ENCODE results near the gene EHBP1L1.

Gene EHBP1L1

DNA sequence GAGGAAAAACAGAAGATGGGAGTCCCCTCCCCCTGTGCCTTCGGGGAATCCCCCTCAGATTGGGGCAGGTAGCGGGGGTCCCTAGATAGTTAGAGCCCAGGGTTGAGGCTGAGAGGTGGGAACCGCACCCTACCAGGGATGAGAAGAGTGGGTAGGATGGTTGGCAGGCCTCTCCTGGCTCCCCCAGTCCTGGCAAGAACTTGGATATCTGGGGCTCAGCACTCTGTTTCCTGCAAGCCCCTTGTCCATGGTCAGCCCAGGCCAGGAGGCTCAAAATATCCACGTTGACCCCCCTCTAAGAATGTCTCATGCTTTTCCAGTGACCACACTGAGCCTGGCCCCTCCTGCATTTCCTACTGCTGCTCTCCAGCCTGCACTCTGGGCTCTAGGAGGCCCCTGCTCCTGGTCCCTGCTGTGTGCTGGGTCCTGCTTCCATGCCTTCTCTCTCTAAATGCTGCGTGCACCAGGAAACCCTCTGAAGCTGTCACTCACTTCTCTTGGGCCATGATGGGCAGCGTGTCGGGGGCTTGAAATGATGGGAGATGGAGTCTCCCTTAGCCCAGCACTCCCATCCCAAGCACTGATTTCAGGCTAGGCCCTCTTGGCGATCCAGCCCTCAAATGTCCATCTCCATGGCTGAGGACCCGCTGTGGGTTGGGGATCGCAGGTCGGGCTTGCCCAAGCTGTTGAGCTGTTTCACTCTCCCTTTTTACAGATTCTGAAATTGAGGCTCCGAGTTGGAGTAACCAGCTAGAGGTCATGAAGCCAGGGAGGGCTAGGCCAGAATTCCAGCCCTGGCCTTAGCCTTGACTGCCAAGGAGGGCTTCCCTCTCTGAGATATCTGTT, 36.1 kb downstream of the EHBP1L1 start:
- peaks cover 38% of the 10 kb centered on the region for H3K4me1 Mint-ChIP-seq
- peak overlapping the region; percentile 87 for H3K27ac Mint-ChIP-seq
- ATAC-seq (ENCODE audit: low read depth) (no peak), DNase-seq (ENCODE audit: low spot score in 2 of 2) (no peak)
- no peaks in the 10 kb centered on the region for H3K9me3 Mint-ChIP-seq
- H3K36me3 Mint-ChIP-seq = peaks cover 13% of the 10 kb centered on the region
- peak overlapping the region; percentile 95 for H3K4me3 Mint-ChIP-seq
- H3K27me3 Mint-ChIP-seq = no peaks in the 10 kb centered on the region

- peaks cover 11% of the 10 kb centered on the region for H3K36me3 Mint-ChIP-seq
- no peaks in the 10 kb centered on the region for H3K27me3 Mint-ChIP-seq
- DNase-seq (ENCODE audit: low spot score in 2 of 2) (no peak), ATAC-seq (ENCODE audit: low read depth) (no peak)
- H3K4me3 Mint-ChIP-seq = peak overlapping the region; percentile 95
- H3K27ac Mint-ChIP-seq = peak overlapping the region; percentile 87
- no peaks in the 10 kb centered on the region for H3K9me3 Mint-ChIP-seq
- peaks cover 41% of the 10 kb centered on the region for H3K4me1 Mint-ChIP-seq
Measured at GRCh38 chr11:65612691-65613090, 36.8 kb downstream of the EHBP1L1 start.

- Mint-ChIP-seq H3K27ac (peak overlapping the region; percentile 87), H3K27me3 (no peaks in the 10 kb centered on the region), H3K4me3 (peak overlapping the region; percentile 95), H3K4me1 (peaks cover 41% of the 10 kb centered on the region), H3K9me3 (no peaks in the 10 kb centered on the region), H3K36me3 (peaks cover 11% of the 10 kb centered on the region)
- DNase-seq (ENCODE audit: low spot score in 2 of 2) (no peak), ATAC-seq (ENCODE audit: low read depth) (no peak)
Measured at GRCh38 chr11:65613091-65613928, 37.5 kb downstream of the EHBP1L1 start.

- H3K4me1 Mint-ChIP-seq = peaks cover 33% of the 10 kb centered on the region
- no peaks in the 10 kb centered on the region for H3K9me3 Mint-ChIP-seq
- H3K27ac Mint-ChIP-seq = peak within 1 kb of the TSS; percentile 88
- DNase-seq (ENCODE audit: low spot score in 2 of 2) = peak; percentile 95 to 99
- H3K36me3 Mint-ChIP-seq = peaks cover 11% of the 10 kb centered on the region
- peak; percentile 82 for ATAC-seq (ENCODE audit: low read depth)
- H3K27me3 Mint-ChIP-seq = no peaks in the 10 kb centered on the region
- peak within 1 kb of the TSS; percentile 97 for H3K4me3 Mint-ChIP-seq
Measured at GRCh38 chr11:65615229-65615949, 39.5 kb downstream of the EHBP1L1 start, which contains the start of gene PCNX3. Gene PCNX3, plus strand, starts transcription at chr11:65615776. Its CDS starts 536 bp downstream, at chr11:65616312.

- ATAC-seq (ENCODE audit: low read depth) = no peak
- Mint-ChIP-seq H3K27me3 (no peaks in the 10 kb centered on the region), H3K36me3 (peaks cover 11% of the 10 kb centered on the region), H3K4me3 (peak overlapping the region; percentile 97), H3K4me1 (peaks cover 28% of the 10 kb centered on the region), H3K27ac (peak overlapping the region; percentile 88), H3K9me3 (no peaks in the 10 kb centered on the region)
- no peak for DNase-seq (ENCODE audit: low spot score in 2 of 2)
Measured at GRCh38 chr11:65615950-65616574, 40.2 kb downstream of the EHBP1L1 start.

- Mint-ChIP-seq H3K4me3 (peak overlapping the region; percentile 97), H3K4me1 (peaks cover 26% of the 10 kb centered on the region), H3K36me3 (peaks cover 11% of the 10 kb centered on the region), H3K27me3 (no peaks in the 10 kb centered on the region), H3K27ac (peak overlapping the region; percentile 88), H3K9me3 (no peaks in the 10 kb centered on the region)
- ATAC-seq (ENCODE audit: low read depth) (no peak), DNase-seq (ENCODE audit: low spot score in 2 of 2) (no peak)
Measured at GRCh38 chr11:65616575-65617001, 40.7 kb downstream of the EHBP1L1 start.

- H3K9me3 Mint-ChIP-seq = no peaks in the 10 kb centered on the region
- ATAC-seq (ENCODE audit: low read depth) = no peak
Measured at GRCh38 chr11:65617136-65617850, 41.4 kb downstream of the EHBP1L1 start.

DNA sequence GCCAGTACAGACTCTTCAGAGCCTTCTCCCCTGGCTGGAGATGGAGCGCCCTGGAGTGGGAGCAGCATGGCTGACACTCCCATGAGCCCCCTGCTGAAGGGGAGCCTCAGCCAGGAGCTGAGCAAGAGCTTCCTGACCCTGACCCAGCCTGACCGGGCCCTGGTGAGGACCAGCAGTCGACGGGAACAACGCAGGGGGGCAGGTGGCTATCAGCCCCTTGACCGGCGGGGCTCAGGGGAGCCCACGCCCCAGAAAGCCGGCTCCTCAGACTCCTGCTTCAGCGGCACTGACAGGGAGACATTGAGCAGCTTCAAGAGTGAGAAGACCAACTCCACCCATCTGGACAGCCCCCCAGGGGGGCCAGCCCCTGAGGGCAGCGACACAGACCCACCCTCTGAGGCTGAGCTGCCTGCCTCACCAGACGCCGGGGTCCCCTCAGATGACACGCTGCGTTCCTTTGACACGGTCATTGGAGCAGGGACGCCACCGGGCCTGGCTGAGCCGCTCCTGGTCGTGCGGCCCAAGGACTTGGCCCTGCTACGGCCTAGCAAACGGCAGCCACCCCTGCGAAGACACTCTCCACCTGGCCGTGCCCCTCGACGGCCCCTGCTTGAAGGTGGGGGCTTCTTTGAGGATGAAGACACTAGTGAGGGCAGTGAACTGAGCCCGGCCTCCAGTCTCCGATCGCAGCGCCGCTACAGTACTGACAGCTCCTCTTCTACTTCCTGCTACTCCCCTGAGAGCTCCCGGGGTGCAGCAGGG, 42.3 kb downstream of the EHBP1L1 start:
- Mint-ChIP-seq H3K4me3 (no peak overlapping the region), H3K4me1 (peaks cover 19% of the 10 kb centered on the region), H3K36me3 (peaks cover 12% of the 10 kb centered on the region), H3K27me3 (no peaks in the 10 kb centered on the region), H3K27ac (no peak overlapping the region), H3K9me3 (no peaks in the 10 kb centered on the region)
- DNase-seq (ENCODE audit: low spot score in 2 of 2) (no peak), ATAC-seq (ENCODE audit: low read depth) (no peak)

More at GRCh38 chr11:65617136-65617850, 41.4 kb downstream of the EHBP1L1 start:
- Mint-ChIP-seq H3K36me3 (peaks cover 11% of the 10 kb centered on the region), H3K4me3 (peak overlapping the region; percentile 97), H3K27me3 (no peaks in the 10 kb centered on the region), H3K27ac (no peak overlapping the region), H3K4me1 (peaks cover 25% of the 10 kb centered on the region)
- no peak for DNase-seq (ENCODE audit: low spot score in 2 of 2)

DNA sequence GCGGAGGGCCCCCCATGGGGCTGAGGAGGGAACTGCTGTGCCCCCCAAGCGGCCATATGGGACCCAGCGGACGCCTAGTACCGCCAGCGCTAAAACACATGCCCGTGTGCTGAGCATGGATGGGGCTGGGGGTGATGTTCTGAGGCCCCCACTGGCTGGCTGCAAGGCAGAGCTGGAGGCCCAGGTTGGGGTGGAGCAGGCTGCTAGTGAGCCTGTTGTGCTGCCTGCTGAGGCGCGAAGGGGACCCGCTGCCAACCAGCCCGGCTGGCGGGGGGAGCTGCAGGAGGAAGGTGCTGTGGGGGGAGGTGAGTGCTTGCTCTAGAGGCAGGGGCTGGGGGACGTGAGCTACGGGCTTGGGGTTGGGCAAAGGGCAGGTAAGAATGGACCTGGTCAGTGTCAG, 42.9 kb downstream of the EHBP1L1 start:
- Mint-ChIP-seq H3K36me3 (peaks cover 12% of the 10 kb centered on the region), H3K27me3 (no peaks in the 10 kb centered on the region), H3K27ac (no peak overlapping the region), H3K4me3 (no peak overlapping the region), H3K4me1 (peaks cover 14% of the 10 kb centered on the region), H3K9me3 (no peaks in the 10 kb centered on the region)
- DNase-seq (ENCODE audit: low spot score in 2 of 2) (no peak), ATAC-seq (ENCODE audit: low read depth) (no peak)

GRCh38 chr11:65619281-65619928, 43.6 kb downstream of the EHBP1L1 start:
- H3K36me3 Mint-ChIP-seq = peaks cover 15% of the 10 kb centered on the region
- H3K9me3 Mint-ChIP-seq = no peaks in the 10 kb centered on the region
- no peaks in the 10 kb centered on the region for H3K27me3 Mint-ChIP-seq
- H3K4me3 Mint-ChIP-seq = no peak overlapping the region
- H3K27ac Mint-ChIP-seq = no peak overlapping the region
- peaks cover 14% of the 10 kb centered on the region for H3K4me1 Mint-ChIP-seq
- ATAC-seq (ENCODE audit: low read depth) = no peak
- no peak for DNase-seq (ENCODE audit: low spot score in 2 of 2)

DNA sequence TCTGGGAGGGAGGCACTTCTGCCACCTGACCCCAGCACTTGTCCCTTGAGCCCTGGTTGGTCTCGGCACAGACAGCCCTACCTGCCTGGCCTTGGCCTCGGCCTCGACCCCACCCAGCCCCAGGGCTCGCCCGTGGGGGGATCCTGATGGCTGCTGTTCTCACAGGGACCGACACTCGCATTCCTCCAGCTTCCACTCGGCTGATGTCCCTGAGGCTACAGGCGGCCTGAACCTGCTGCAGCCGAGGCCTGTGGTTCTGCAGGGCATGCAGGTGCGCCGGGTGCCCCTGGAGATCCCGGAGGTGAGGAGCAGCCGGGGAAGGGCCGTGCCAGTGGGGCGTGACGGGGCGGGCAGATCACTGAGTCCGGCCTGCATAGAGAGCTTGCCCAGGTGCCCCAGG, 44.8 kb downstream of the EHBP1L1 start:
- no peak overlapping the region for H3K4me3 Mint-ChIP-seq
- peaks cover 15% of the 10 kb centered on the region for H3K36me3 Mint-ChIP-seq
- no peaks in the 10 kb centered on the region for H3K9me3 Mint-ChIP-seq
- H3K27me3 Mint-ChIP-seq = no peaks in the 10 kb centered on the region
- DNase-seq (ENCODE audit: low spot score in 2 of 2) (no peak), ATAC-seq (ENCODE audit: low read depth) (no peak)
- H3K27ac Mint-ChIP-seq = no peak overlapping the region
- H3K4me1 Mint-ChIP-seq = peaks cover 14% of the 10 kb centered on the region

DNA sequence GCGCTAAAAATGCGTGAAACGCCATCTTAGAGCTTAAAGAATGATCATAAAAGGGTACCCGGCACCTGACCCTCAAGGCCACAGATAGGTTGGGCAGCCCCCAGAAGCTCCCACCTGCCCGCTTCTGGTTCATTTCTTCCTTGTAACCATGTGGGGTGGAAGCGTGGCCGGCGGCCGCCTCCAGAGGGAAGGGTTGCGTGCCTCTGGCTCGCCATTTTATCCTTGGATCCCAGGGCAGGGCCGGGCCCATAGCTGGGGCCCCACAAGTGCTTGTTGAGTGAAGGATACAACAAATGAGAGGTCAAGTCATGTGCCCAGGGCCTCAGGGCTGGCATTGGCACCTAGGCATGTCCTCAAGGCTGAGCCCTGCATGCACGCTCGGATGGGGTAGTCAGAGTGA, 45.6 kb downstream of the EHBP1L1 start:
- ATAC-seq (ENCODE audit: low read depth) (no peak), DNase-seq (ENCODE audit: low spot score in 2 of 2) (no peak)
- peaks cover 13% of the 10 kb centered on the region for H3K36me3 Mint-ChIP-seq
- H3K4me3 Mint-ChIP-seq = no peak overlapping the region
- H3K4me1 Mint-ChIP-seq = peaks cover 16% of the 10 kb centered on the region
- no peak overlapping the region for H3K27ac Mint-ChIP-seq
- no peaks in the 10 kb centered on the region for H3K27me3 Mint-ChIP-seq
- H3K9me3 Mint-ChIP-seq = no peaks in the 10 kb centered on the region
